Body of pancreas (tissue), 4 donors: ENCODE results near the gene WNT9A.

Source experiments
- CTCF ChIP-seq, 7 experiments: fragments of 450-650 bp in 4 of 7; fragments of 200-600 bp in 3 of 7; sonication (generic) in 3 of 7; IDR thresholded peaks; one replicate each; pipeline ENCODE4 v1.5.1; 2016 to 2019; ENCODE audit warnings: antibody characterized with exemption in 7 of 7
- POLR2A ChIP-seq, 3 donors: fragments of 450-650 bp; IDR thresholded peaks; one replicate each; pipeline ENCODE4 v1.6.1; 2016; ENCODE audit warnings: antibody characterized with exemption in 3 of 3, mild to moderate bottlenecking in 2 of 3

- TF ChIP-seq CTCF (IDR thresholded peaks at IDR 0.05) (no peak), POLR2A (IDR thresholded peaks at IDR 0.05) (no peak)
Observed at GRCh38 chr1:227905573-227906487, 41.9 kb downstream of the WNT9A start.
